Endothelial cell of umbilical vein (primary cell): ENCODE data around the gene NKD2.

Experiments
- EZH2 ChIP-seq: IDR thresholded peaks from 2 replicates; pipeline ENCODE4 v1.6.1; 2012; ENCODE audit warnings: borderline replicate concordance, low read depth, mild to moderate bottlenecking, moderate library complexity, low read length, inconsistent platforms; ENCODE audit not compliant: severe bottlenecking
- GATA2 ChIP-seq: IDR thresholded peaks from 2 replicates; pipeline ENCODE4 v1.7.0; 2011; ENCODE audit warnings: low read depth, mild to moderate bottlenecking, moderate library complexity, mixed read lengths, low read length; ENCODE audit not compliant: insufficient read length, insufficient read depth
- JUN ChIP-seq: IDR thresholded peaks from 2 replicates; pipeline ENCODE4 v1.6.1; 2011; ENCODE audit warnings: borderline replicate concordance, low read depth; ENCODE audit not compliant: insufficient read length, insufficient read depth
- MYC ChIP-seq: IDR thresholded peaks from one replicate; pipeline ENCODE4 v1.6.1; 2011; ENCODE audit warnings: mild to moderate bottlenecking, low read depth, low read length
- POLR2A ChIP-seq: IDR thresholded peaks from 2 replicates; pipeline ENCODE4 v1.6.1; 2012; ENCODE audit warnings: low read depth, mild to moderate bottlenecking, control low read depth, low read length
- POLR2AphosphoS5 ChIP-seq: IDR thresholded peaks from 2 replicates; pipeline ENCODE4 v1.6.1; 2012; ENCODE audit warnings: low read depth, mild to moderate bottlenecking, control low read depth, low read length, moderate library complexity; ENCODE audit not compliant: insufficient read depth
- TF ChIP-seq, protein P1 (sequence below), 2 donors: IDR thresholded peaks; 1 replicate in 1 of 2; 2 replicates in 1 of 2; pipeline ENCODE4 v1.5.1; 2011; ENCODE audit warnings: low read length in 2 of 2, mild to moderate bottlenecking in 2 of 2, moderate library complexity in 2 of 2, control low read depth in 1 of 2, inconsistent platforms in 1 of 2, low read depth in 1 of 2; ENCODE audit not compliant: insufficient read depth in 1 of 2; ENCODE audit errors: extremely low read depth in 1 of 2
- TF ChIP-seq, protein P2 (sequence below): IDR thresholded peaks from 2 replicates; pipeline ENCODE4 v1.6.1; 2011; ENCODE audit not compliant: insufficient read depth, insufficient read length

DNA sequence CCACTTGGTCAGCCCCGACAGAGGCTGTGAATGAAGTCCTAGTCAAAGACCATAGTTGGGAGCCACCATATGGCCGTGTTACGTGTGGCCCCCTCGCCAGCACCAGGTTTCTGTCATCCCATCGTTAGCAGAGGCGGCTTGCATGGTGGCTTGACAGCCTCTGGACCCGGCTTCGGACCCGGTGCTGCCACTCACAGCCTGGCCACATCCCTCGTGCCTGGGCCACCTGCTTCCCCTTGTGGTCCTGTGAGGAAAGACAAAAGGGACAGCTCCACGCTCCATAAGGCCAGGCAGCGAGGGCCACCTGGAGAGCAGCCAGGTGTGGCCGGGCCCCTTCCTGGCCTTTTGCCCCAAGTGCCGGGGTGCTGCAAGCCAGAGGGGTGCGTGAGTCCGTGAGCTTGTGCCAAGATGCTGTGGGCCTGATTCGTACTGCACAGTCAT, 6.2 kb downstream of the NKD2 start:
- TF ChIP-seq, protein P1, sequence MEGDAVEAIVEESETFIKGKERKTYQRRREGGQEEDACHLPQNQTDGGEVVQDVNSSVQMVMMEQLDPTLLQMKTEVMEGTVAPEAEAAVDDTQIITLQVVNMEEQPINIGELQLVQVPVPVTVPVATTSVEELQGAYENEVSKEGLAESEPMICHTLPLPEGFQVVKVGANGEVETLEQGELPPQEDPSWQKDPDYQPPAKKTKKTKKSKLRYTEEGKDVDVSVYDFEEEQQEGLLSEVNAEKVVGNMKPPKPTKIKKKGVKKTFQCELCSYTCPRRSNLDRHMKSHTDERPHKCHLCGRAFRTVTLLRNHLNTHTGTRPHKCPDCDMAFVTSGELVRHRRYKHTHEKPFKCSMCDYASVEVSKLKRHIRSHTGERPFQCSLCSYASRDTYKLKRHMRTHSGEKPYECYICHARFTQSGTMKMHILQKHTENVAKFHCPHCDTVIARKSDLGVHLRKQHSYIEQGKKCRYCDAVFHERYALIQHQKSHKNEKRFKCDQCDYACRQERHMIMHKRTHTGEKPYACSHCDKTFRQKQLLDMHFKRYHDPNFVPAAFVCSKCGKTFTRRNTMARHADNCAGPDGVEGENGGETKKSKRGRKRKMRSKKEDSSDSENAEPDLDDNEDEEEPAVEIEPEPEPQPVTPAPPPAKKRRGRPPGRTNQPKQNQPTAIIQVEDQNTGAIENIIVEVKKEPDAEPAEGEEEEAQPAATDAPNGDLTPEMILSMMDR (IDR thresholded peaks at IDR 0.05; ENCODE audit: extremely low read depth in 1 of 2, insufficient read depth in 1 of 2, low read depth in 1 of 2, low read length in 2 of 2): no peak
- TF ChIP-seq JUN (no peak), POLR2AphosphoS5 (no peak), EZH2 (no peak), POLR2A (no peak), GATA2 (no peak), MYC (no peak)
- TF ChIP-seq, protein P2, sequence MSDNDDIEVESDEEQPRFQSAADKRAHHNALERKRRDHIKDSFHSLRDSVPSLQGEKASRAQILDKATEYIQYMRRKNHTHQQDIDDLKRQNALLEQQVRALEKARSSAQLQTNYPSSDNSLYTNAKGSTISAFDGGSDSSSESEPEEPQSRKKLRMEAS: no peak
